K562 (cell line): ENCODE data around the gene ZNF556. TPM values are rescaled to one million over a fixed set of nuclear protein-coding genes. Genes with fewer than 3 reads are reported as not detected.

Experiments
- BDP1 ChIP-seq: IDR thresholded peaks from 3 replicates; pipeline ENCODE4 v1.6.1; 2011; ENCODE audit not compliant: insufficient read length, insufficient read depth
- CREB3 ChIP-seq: fragments of 450-650 bp; conservative IDR thresholded peaks from 2 replicates; pipeline ENCODE4 v1.6.1; 2016; ENCODE audit warnings: missing genetic modification characterization, low read depth, mild to moderate bottlenecking, missing compliant biosample characterization, moderate library complexity
- FOXA1 ChIP-seq: fragments of 450-650 bp; IDR thresholded peaks from 2 replicates; pipeline ENCODE4 v1.6.1; 2016; ENCODE audit warnings: mild to moderate bottlenecking, borderline replicate concordance
- HIVEP1 ChIP-seq: fragments of 250-450 bp; sonication (Bioruptor Pico); IDR thresholded peaks from 2 replicates; pipeline ENCODE4 v1.4.0; 2020; ENCODE audit warnings: mild to moderate bottlenecking
- MCM7 ChIP-seq, 2 experiments: fragments of 450-650 bp; IDR thresholded peaks; 2 replicates each; pipeline ENCODE4 v1.6.1; 2016 to 2018
- MECOM ChIP-seq: fragments of 250-450 bp; sonication (Bioruptor Pico); IDR thresholded peaks from 2 replicates; pipeline ENCODE4 v1.8.0; 2022; ENCODE audit warnings: inconsistent platforms
- NR2C1 ChIP-seq, 2 experiments: fragments of 450-650 bp; IDR thresholded peaks; 2 replicates each; pipeline ENCODE4 v1.6.1; 2017; ENCODE audit warnings: mild to moderate bottlenecking in 2 of 2, antibody characterized with exemption in 1 of 2, inconsistent platforms in 1 of 2, missing compliant biosample characterization in 1 of 2, missing genetic modification characterization in 1 of 2
- PREB ChIP-seq: sonication (generic); formaldehyde crosslinking; IDR thresholded peaks from 2 replicates; pipeline ENCODE4 v1.8.1; 2023; ENCODE audit warnings: mild to moderate bottlenecking, missing genetic modification reagents
- PTRF ChIP-seq: fragments of 450-650 bp; IDR thresholded peaks from 2 replicates; pipeline ENCODE4 v1.6.1; 2016; ENCODE audit warnings: mild to moderate bottlenecking, missing genetic modification characterization, missing compliant biosample characterization
- RCOR1 ChIP-seq, 2 experiments: IDR thresholded peaks; 2 replicates each; pipeline ENCODE4 v1.6.1; 2012; ENCODE audit warnings: low read depth in 2 of 2, low read length in 2 of 2, borderline replicate concordance in 1 of 2, improper control_type of control experiment in 1 of 2
- TSHZ1 ChIP-seq: fragments of 250-450 bp; sonication (Bioruptor Pico); IDR thresholded peaks from 2 replicates; pipeline ENCODE4 v1.4.0; 2020; ENCODE audit warnings: mild to moderate bottlenecking, moderate library complexity
- ZNF134 ChIP-seq: fragments of 250-450 bp; sonication (Bioruptor Pico); conservative IDR thresholded peaks from 2 replicates; pipeline ENCODE4 v1.4.0; 2020
- ZNF175 ChIP-seq: fragments of 200-800 bp; sonication (Bioruptor generic); IDR thresholded peaks from 2 replicates; pipeline ENCODE4 v1.6.1; 2016; ENCODE audit warnings: low read depth, mild to moderate bottlenecking, missing genetic modification characterization, missing compliant biosample characterization
- ZNF316 ChIP-seq: fragments of 450-650 bp; IDR thresholded peaks from 2 replicates; pipeline ENCODE4 v1.6.1; 2016
- ZNF592 ChIP-seq: fragments of 450-650 bp; IDR thresholded peaks from 2 replicates; pipeline ENCODE4 v1.6.1; 2017; ENCODE audit warnings: antibody characterized with exemption, mild to moderate bottlenecking
- polyA plus RNA-seq, 8 experiments: library from polyadenylated mRNA; depleted of rRNA in 4 of 8; stranded (reverse) in 5 of 8; unstranded in 3 of 8; fragments of >200 nt; fragmentation: Nextera tagmentation in 2 of 8; fragmentation: Illumina TruSeq in 1 of 8; extraction: Ambion mirVana in 2 of 8; extraction: Trizol in 1 of 8; gene quantifications; 2 replicates each; pipeline versions ENCODE4 v1.2.1 to v1.2.3, GENCODE V29; 2011 to 2014; ENCODE audit warnings: inconsistent platforms in 1 of 8, missing spikeins in 1 of 8
- total RNA-seq, 7 experiments: library from RNA; depleted of rRNA in 6 of 7; stranded (reverse); fragments of >200 nt in 6 of 7; fragmentation: Illumina TruSeq in 2 of 7; extraction: Trizol in 2 of 7; gene quantifications; 2 replicates each; pipeline versions ENCODE4 v1.2.1 to v1.2.3, GENCODE V29; 2011 to 2021; ENCODE audit warnings: low replicate concordance in 1 of 7

Gene ZNF556
- total and polyA plus RNA-seq, 9 of the 15 experiments (the other 6 are each of a cell fraction or from before 2014, with no cell fraction given): 0.01 to 0.36 (median 0.10) TPM; not detected in 1

GRCh38 chr19:2840794-2841791, 26.0 kb upstream of the ZNF556 start, which contains the start of gene ZNF555 (continued):
- TF ChIP-seq ZNF592: no peak
- TF ChIP-seq FOXA1: no peak
- no peak for TF ChIP-seq ZNF175 (CRISPR knock-in tag)
- no peak for TF ChIP-seq ZNF134 (CRISPR knock-in tag)
- no peak for TF ChIP-seq NR2C1 (IDR thresholded peaks at IDR 0.05)
- TF ChIP-seq NR2C1 (tag; IDR thresholded peaks at IDR 0.05): 0 out of 2 replicates have a peak, but pooled peaks have one; percentile 24
- no peak for TF ChIP-seq HIVEP1 (CRISPR knock-in tag)
- TF ChIP-seq RCOR1 (IDR thresholded peaks at IDR 0.05; ENCODE audit: borderline replicate concordance in 1 of 2, low read depth in 2 of 2, low read length in 2 of 2): peak; percentile 40 to 60; a peak in 2 of 4 replicates
- TF ChIP-seq CREB3 (tag): 0 out of 2 replicates have a peak, but pooled peaks have one; percentile 42
- TF ChIP-seq PTRF (tag): no peak
- no peak for TF ChIP-seq MECOM
- no peak for TF ChIP-seq PREB (CRISPR knock-in tag)
- TF ChIP-seq ZNF316: no peak
- TF ChIP-seq TSHZ1 (CRISPR knock-in tag): no peak
- no peak for TF ChIP-seq MCM7 (IDR thresholded peaks at IDR 0.05)
- no peak for TF ChIP-seq BDP1
